ENCODE measurements around the gene ZDHHC18.

ZDHHC18 gene

GRCh38 chr1:26864610-26865480, 38.4 kb downstream of the ZDHHC18 start (continued):
- TF ChIP-seq ZNF266 (tag by site-specific recombination; IDR thresholded peaks at IDR 0.05; ENCODE audit: low read depth) (no peak), OSR2 (tag by site-specific recombination; IDR thresholded peaks at IDR 0.05) (peak; percentile 49; the same call in 1 of the 2 replicates), ZNF335 (tag by site-specific recombination; conservative IDR thresholded peaks at IDR 0.05) (peak; percentile 71), YY2 (tag by site-specific recombination; IDR thresholded peaks at IDR 0.05) (no peak; the same call in 1 of the 2 replicates), ZNF16 (tag by site-specific recombination; IDR thresholded peaks at IDR 0.05; ENCODE audit: low read depth) (no peak), ZFP3 (tag by site-specific recombination; IDR thresholded peaks at IDR 0.05; ENCODE audit: low read depth) (no peak), ZNF311 (tag by site-specific recombination; IDR thresholded peaks at IDR 0.05; ENCODE audit: borderline replicate concordance) (no peak), ZBTB7A (tag by site-specific recombination; IDR thresholded peaks at IDR 0.05; ENCODE audit: low read depth) (peak; percentile 45; the same call in 1 of the 2 replicates), ZNF621 (tag by site-specific recombination; IDR thresholded peaks at IDR 0.05) (no peak), ZNF843 (tag by site-specific recombination; IDR thresholded peaks at IDR 0.05) (peak; percentile 69), KLF16 (tag by site-specific recombination; IDR thresholded peaks at IDR 0.05) (peak; percentile 79), ZSCAN18 (tag by site-specific recombination; IDR thresholded peaks at IDR 0.05) (no peak), ZNF239 (tag by site-specific recombination; IDR thresholded peaks at IDR 0.05) (no peak), ZNF580 (tag by site-specific recombination; IDR thresholded peaks at IDR 0.05) (peak; percentile 45; the same call in 1 of the 2 replicates), ZNF654 (tag by site-specific recombination; IDR thresholded peaks at IDR 0.05; ENCODE audit: low read depth) (no peak), BCL11A (tag by site-specific recombination; IDR thresholded peaks at IDR 0.05; ENCODE audit: low read depth) (peak; percentile 14; the same call in 1 of the 2 replicates), ZNF521 (tag by site-specific recombination; IDR thresholded peaks at IDR 0.05) (no peak), ZBTB20 (tag by site-specific recombination; IDR thresholded peaks at IDR 0.05) (peak; percentile 85; the same call in 1 of the 2 replicates), TRIM28 (IDR thresholded peaks at IDR 0.05; ENCODE audit: borderline replicate concordance, low read length) (peak; percentile 76; the same call in 1 of the 2 replicates), ZNF324 (tag by site-specific recombination; IDR thresholded peaks at IDR 0.05) (no peak; the same call in 1 of the 2 replicates), ZNF24 (tag by site-specific recombination; IDR thresholded peaks at IDR 0.05) (peak; percentile 70), ZNF221 (tag by site-specific recombination; IDR thresholded peaks at IDR 0.05; ENCODE audit: borderline replicate concordance) (no peak), ZBTB17 (tag by site-specific recombination; IDR thresholded peaks at IDR 0.05) (peak; percentile 73), ZNF830 (tag by site-specific recombination; IDR thresholded peaks at IDR 0.05; ENCODE audit: low read depth) (no peak), ZBTB48 (tag by site-specific recombination; IDR thresholded peaks at IDR 0.05) (peak; percentile 83; the same call in 1 of the 2 replicates), BCL11B (tag by site-specific recombination; IDR thresholded peaks at IDR 0.05; ENCODE audit: low read depth) (peak; percentile 68), ZNF629 (tag by site-specific recombination; IDR thresholded peaks at IDR 0.05) (peak; percentile 59; the same call in 1 of the 2 replicates), ZNF449 (tag by site-specific recombination; IDR thresholded peaks at IDR 0.05) (no peak), ZNF707 (tag by site-specific recombination; IDR thresholded peaks at IDR 0.05) (no peak), ZSCAN30 (tag by site-specific recombination; IDR thresholded peaks at IDR 0.05) (peak; percentile 97)
- TF ChIP-seq, protein P1, sequence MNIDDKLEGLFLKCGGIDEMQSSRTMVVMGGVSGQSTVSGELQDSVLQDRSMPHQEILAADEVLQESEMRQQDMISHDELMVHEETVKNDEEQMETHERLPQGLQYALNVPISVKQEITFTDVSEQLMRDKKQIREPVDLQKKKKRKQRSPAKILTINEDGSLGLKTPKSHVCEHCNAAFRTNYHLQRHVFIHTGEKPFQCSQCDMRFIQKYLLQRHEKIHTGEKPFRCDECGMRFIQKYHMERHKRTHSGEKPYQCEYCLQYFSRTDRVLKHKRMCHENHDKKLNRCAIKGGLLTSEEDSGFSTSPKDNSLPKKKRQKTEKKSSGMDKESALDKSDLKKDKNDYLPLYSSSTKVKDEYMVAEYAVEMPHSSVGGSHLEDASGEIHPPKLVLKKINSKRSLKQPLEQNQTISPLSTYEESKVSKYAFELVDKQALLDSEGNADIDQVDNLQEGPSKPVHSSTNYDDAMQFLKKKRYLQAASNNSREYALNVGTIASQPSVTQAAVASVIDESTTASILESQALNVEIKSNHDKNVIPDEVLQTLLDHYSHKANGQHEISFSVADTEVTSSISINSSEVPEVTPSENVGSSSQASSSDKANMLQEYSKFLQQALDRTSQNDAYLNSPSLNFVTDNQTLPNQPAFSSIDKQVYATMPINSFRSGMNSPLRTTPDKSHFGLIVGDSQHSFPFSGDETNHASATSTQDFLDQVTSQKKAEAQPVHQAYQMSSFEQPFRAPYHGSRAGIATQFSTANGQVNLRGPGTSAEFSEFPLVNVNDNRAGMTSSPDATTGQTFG (tag by site-specific recombination; IDR thresholded peaks at IDR 0.05; ENCODE audit: borderline replicate concordance): no peak
- TF ChIP-seq, protein P2, sequence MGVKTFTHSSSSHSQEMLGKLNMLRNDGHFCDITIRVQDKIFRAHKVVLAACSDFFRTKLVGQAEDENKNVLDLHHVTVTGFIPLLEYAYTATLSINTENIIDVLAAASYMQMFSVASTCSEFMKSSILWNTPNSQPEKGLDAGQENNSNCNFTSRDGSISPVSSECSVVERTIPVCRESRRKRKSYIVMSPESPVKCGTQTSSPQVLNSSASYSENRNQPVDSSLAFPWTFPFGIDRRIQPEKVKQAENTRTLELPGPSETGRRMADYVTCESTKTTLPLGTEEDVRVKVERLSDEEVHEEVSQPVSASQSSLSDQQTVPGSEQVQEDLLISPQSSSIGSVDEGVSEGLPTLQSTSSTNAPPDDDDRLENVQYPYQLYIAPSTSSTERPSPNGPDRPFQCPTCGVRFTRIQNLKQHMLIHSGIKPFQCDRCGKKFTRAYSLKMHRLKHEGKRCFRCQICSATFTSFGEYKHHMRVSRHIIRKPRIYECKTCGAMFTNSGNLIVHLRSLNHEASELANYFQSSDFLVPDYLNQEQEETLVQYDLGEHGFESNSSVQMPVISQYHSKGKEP (tag by site-specific recombination; IDR thresholded peaks at IDR 0.05): peak; percentile 5

Data from HEK293 (cell line).